ENCODE results near the gene CDK11B. TPM values are rescaled to one million over a fixed set of nuclear protein-coding genes. Genes with fewer than 3 reads are reported as not detected.

CDK11B gene
- total and polyA plus RNA-seq, 2 experiments from 2014 or later, result 22.4 to 76.7 TPM

DNA sequence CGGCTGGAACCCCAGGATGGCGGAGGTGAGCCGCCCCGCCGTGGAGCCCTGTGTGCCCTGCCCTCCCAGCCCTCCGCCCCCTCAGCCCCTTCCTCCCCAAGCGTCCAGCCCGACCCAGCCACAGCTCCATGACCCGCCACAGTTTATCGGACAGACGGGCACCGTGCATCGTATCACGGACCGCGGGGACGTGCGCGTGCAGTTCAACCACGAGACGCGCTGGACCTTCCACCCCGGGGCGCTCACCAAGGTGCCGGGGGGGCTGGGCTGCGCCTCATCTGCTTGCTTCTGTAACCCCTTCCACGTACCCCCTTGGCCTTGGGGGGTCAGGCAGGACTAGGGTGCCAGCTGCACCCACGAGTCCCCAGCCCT is 33.4 kb downstream of the CDK11B start:
- no peaks in the 10 kb centered on the region for H3K36me3 ChIP-seq (ENCODE audit: insufficient read depth)
- TF ChIP-seq ZNF331 (CRISPR knock-in tag; IDR thresholded peaks at IDR 0.05; ENCODE audit: low read depth) (no peak), ZNF114 (CRISPR knock-in tag; IDR thresholded peaks at IDR 0.05) (no peak), EZH2phosphoT487 (IDR thresholded peaks at IDR 0.05; ENCODE audit: unreplicated experiment) (no peak), STAT1 (IDR thresholded peaks at IDR 0.05; ENCODE audit: unreplicated experiment) (no peak), NANOG (IDR thresholded peaks at IDR 0.05; ENCODE audit: borderline replicate concordance) (no peak), JUNB (IDR thresholded peaks at IDR 0.05; ENCODE audit: unreplicated experiment) (no peak)
- TF ChIP-seq, protein P1, sequence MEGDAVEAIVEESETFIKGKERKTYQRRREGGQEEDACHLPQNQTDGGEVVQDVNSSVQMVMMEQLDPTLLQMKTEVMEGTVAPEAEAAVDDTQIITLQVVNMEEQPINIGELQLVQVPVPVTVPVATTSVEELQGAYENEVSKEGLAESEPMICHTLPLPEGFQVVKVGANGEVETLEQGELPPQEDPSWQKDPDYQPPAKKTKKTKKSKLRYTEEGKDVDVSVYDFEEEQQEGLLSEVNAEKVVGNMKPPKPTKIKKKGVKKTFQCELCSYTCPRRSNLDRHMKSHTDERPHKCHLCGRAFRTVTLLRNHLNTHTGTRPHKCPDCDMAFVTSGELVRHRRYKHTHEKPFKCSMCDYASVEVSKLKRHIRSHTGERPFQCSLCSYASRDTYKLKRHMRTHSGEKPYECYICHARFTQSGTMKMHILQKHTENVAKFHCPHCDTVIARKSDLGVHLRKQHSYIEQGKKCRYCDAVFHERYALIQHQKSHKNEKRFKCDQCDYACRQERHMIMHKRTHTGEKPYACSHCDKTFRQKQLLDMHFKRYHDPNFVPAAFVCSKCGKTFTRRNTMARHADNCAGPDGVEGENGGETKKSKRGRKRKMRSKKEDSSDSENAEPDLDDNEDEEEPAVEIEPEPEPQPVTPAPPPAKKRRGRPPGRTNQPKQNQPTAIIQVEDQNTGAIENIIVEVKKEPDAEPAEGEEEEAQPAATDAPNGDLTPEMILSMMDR (conservative IDR thresholded peaks at IDR 0.05; ENCODE audit: low read depth in 2 of 2), result no peak
- TF ChIP-seq, protein P2, sequence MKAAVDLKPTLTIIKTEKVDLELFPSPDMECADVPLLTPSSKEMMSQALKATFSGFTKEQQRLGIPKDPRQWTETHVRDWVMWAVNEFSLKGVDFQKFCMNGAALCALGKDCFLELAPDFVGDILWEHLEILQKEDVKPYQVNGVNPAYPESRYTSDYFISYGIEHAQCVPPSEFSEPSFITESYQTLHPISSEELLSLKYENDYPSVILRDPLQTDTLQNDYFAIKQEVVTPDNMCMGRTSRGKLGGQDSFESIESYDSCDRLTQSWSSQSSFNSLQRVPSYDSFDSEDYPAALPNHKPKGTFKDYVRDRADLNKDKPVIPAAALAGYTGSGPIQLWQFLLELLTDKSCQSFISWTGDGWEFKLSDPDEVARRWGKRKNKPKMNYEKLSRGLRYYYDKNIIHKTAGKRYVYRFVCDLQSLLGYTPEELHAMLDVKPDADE (IDR thresholded peaks at IDR 0.05), result no peak
- TF ChIP-seq, protein P3, sequence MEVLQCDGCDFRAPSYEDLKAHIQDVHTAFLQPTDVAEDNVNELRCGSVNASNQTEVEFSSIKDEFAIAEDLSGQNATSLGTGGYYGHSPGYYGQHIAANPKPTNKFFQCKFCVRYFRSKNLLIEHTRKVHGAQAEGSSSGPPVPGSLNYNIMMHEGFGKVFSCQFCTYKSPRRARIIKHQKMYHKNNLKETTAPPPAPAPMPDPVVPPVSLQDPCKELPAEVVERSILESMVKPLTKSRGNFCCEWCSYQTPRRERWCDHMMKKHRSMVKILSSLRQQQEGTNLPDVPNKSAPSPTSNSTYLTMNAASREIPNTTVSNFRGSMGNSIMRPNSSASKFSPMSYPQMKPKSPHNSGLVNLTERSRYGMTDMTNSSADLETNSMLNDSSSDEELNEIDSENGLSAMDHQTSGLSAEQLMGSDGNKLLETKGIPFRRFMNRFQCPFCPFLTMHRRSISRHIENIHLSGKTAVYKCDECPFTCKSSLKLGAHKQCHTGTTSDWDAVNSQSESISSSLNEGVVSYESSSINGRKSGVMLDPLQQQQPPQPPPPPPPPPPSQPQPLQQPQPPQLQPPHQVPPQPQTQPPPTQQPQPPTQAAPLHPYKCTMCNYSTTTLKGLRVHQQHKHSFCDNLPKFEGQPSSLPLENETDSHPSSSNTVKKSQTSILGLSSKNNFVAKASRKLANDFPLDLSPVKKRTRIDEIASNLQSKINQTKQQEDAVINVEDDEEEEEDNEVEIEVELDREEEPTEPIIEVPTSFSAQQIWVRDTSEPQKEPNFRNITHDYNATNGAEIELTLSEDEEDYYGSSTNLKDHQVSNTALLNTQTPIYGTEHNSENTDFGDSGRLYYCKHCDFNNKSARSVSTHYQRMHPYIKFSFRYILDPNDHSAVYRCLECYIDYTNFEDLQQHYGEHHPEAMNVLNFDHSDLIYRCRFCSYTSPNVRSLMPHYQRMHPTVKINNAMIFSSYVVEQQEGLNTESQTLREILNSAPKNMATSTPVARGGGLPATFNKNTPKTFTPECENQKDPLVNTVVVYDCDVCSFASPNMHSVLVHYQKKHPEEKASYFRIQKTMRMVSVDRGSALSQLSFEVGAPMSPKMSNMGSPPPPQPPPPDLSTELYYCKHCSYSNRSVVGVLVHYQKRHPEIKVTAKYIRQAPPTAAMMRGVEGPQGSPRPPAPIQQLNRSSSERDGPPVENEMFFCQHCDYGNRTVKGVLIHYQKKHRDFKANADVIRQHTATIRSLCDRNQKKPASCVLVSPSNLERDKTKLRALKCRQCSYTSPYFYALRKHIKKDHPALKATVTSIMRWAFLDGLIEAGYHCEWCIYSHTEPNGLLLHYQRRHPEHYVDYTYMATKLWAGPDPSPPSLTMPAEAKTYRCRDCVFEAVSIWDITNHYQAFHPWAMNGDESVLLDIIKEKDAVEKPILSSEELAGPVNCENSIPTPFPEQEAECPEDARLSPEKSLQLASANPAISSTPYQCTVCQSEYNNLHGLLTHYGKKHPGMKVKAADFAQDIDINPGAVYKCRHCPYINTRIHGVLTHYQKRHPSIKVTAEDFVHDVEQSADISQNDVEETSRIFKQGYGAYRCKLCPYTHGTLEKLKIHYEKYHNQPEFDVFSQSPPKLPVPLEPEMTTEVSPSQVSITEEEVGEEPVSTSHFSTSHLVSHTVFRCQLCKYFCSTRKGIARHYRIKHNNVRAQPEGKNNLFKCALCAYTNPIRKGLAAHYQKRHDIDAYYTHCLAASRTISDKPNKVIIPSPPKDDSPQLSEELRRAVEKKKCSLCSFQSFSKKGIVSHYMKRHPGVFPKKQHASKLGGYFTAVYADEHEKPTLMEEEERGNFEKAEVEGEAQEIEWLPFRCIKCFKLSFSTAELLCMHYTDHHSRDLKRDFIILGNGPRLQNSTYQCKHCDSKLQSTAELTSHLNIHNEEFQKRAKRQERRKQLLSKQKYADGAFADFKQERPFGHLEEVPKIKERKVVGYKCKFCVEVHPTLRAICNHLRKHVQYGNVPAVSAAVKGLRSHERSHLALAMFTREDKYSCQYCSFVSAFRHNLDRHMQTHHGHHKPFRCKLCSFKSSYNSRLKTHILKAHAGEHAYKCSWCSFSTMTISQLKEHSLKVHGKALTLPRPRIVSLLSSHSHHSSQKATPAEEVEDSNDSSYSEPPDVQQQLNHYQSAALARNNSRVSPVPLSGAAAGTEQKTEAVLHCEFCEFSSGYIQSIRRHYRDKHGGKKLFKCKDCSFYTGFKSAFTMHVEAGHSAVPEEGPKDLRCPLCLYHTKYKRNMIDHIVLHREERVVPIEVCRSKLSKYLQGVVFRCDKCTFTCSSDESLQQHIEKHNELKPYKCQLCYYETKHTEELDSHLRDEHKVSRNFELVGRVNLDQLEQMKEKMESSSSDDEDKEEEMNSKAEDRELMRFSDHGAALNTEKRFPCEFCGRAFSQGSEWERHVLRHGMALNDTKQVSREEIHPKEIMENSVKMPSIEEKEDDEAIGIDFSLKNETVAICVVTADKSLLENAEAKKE (CRISPR knock-in tag; IDR thresholded peaks at IDR 0.05), result no peak
- TF ChIP-seq, protein P4, sequence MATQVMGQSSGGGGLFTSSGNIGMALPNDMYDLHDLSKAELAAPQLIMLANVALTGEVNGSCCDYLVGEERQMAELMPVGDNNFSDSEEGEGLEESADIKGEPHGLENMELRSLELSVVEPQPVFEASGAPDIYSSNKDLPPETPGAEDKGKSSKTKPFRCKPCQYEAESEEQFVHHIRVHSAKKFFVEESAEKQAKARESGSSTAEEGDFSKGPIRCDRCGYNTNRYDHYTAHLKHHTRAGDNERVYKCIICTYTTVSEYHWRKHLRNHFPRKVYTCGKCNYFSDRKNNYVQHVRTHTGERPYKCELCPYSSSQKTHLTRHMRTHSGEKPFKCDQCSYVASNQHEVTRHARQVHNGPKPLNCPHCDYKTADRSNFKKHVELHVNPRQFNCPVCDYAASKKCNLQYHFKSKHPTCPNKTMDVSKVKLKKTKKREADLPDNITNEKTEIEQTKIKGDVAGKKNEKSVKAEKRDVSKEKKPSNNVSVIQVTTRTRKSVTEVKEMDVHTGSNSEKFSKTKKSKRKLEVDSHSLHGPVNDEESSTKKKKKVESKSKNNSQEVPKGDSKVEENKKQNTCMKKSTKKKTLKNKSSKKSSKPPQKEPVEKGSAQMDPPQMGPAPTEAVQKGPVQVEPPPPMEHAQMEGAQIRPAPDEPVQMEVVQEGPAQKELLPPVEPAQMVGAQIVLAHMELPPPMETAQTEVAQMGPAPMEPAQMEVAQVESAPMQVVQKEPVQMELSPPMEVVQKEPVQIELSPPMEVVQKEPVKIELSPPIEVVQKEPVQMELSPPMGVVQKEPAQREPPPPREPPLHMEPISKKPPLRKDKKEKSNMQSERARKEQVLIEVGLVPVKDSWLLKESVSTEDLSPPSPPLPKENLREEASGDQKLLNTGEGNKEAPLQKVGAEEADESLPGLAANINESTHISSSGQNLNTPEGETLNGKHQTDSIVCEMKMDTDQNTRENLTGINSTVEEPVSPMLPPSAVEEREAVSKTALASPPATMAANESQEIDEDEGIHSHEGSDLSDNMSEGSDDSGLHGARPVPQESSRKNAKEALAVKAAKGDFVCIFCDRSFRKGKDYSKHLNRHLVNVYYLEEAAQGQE (IDR thresholded peaks at IDR 0.05; ENCODE audit: unreplicated experiment), result no peak
- no peaks in the 10 kb centered on the region for H4K20me1 ChIP-seq (replicated peaks; ENCODE audit: insufficient read depth)
- 0 out of 2 replicates have a peak, but pooled peaks cover 3% of the 10 kb centered on the region for H3F3A ChIP-seq (replicated peaks; ENCODE audit: low read depth)
- no peak overlapping the region for H2AFZ ChIP-seq
- no peak overlapping the region for H3K27ac ChIP-seq (ENCODE audit: low read depth)
- no peaks in the 10 kb centered on the region for H3K36me3 Mint-ChIP-seq (ENCODE audit: low read depth)
- ATAC-seq, result no peak
- no peaks in the 10 kb centered on the region for H3K27me3 ChIP-seq (ENCODE audit: insufficient read depth)
- no peaks in the 10 kb centered on the region for H3K79me2 ChIP-seq (replicated peaks; ENCODE audit: insufficient read depth)
- H3K4me3 Mint-ChIP-seq, result no peak overlapping the region
- no peaks in the 10 kb centered on the region; the same call in 2 of the 3 replicates for H3K4me1 Mint-ChIP-seq
- H3K27ac Mint-ChIP-seq, result no peak overlapping the region
- H3K4me1 ChIP-seq (ENCODE audit: insufficient read depth), result no peaks in the 10 kb centered on the region
- no peaks in the 10 kb centered on the region for H3K9me2 ChIP-seq (ENCODE audit: insufficient read depth)
- no peak for DNase-seq (ENCODE audit: low spot score)
- no peak overlapping the region for H3K4me3 ChIP-seq
- H3K4me2 ChIP-seq, result no peak overlapping the region
- H3K27me3 Mint-ChIP-seq (ENCODE audit: insufficient read depth, low read depth, poor library complexity), result peaks cover 12% of the 10 kb centered on the region
- no peaks in the 10 kb centered on the region; the same call in 1 of the 3 replicates for H3K9me3 Mint-ChIP-seq
